KBM-7 (cell line): Measurements from ENCODE around the gene CDC42BPA.

ENCODE experiments used
- DNase-seq: peaks from one replicate; pipeline ENCODE4 v3.0.0-alpha.2; 2015
- in situ Hi-C: fragments of 300-500 bp; cut with MboI; formaldehyde crosslinking; loops from 2 replicates; pipeline ENCODE4 v1.14.3; 2020; ENCODE audit warnings: low sequenced_read_pairs, low pct_unique_long_range_greater_than_20kb, mixed read lengths

CDC42BPA gene

GRCh38 chr1:226989085-226989920 is 329.0 kb downstream of the CDC42BPA start:
- in situ Hi-C loops, result no loop called here
- DNase-seq, result no peak

- in situ Hi-C loops, result no loop called here
- no peak for DNase-seq
Measured at GRCh38 chr1:226988334-226988666, 330.0 kb downstream of the CDC42BPA start.

GRCh38 chr1:226987623-226988333 is 330.5 kb downstream of the CDC42BPA start:
- DNase-seq, result no peak
- in situ Hi-C loops, result no loop called here

- in situ Hi-C loops, result no loop called here
- DNase-seq, result no peak
Measured at GRCh38 chr1:226987179-226987536, 331.1 kb downstream of the CDC42BPA start.

GRCh38 chr1:226986496-226987178 is 331.7 kb downstream of the CDC42BPA start:
- no peak for DNase-seq
- in situ Hi-C loops, result no loop called here

- in situ Hi-C loops, result no loop called here
- DNase-seq, result no peak
Measured at GRCh38 chr1:226985839-226986463, 332.3 kb downstream of the CDC42BPA start.

- DNase-seq, result no peak
- in situ Hi-C loops, result no loop called here
Measured at GRCh38 chr1:226985239-226985838, 333.0 kb downstream of the CDC42BPA start.

- no peak for DNase-seq
- in situ Hi-C loops, result no loop called here
Measured at GRCh38 chr1:226984521-226985238, 333.6 kb downstream of the CDC42BPA start.

GRCh38 chr1:226983992-226984364 is 334.3 kb downstream of the CDC42BPA start:
- in situ Hi-C loops, result no loop called here
- no peak for DNase-seq

GRCh38 chr1:226983247-226983991 is 334.9 kb downstream of the CDC42BPA start:
- in situ Hi-C loops, result no loop called here
- no peak for DNase-seq

GRCh38 chr1:226982451-226983177 is 335.7 kb downstream of the CDC42BPA start:
- in situ Hi-C loops, result no loop called here

GRCh38 chr1:226981838-226982237 is 336.5 kb downstream of the CDC42BPA start:
- no peak for DNase-seq
- in situ Hi-C loops, result no loop called here

More at GRCh38 chr1:226982451-226983177, 335.7 kb downstream of the CDC42BPA start:
- no peak for DNase-seq

- in situ Hi-C loops, result no loop called here
- DNase-seq, result no peak
Measured at GRCh38 chr1:226981386-226981817, 336.9 kb downstream of the CDC42BPA start.

GRCh38 chr1:226980565-226981385 is 337.5 kb downstream of the CDC42BPA start:
- in situ Hi-C loops, result no loop called here
- DNase-seq, result no peak

GRCh38 chr1:226980122-226980560 is 338.2 kb downstream of the CDC42BPA start:
- in situ Hi-C loops, result no loop called here

GRCh38 chr1:226979517-226980121 is 338.7 kb downstream of the CDC42BPA start:
- DNase-seq, result no peak
- in situ Hi-C loops, result no loop called here

More at GRCh38 chr1:226980122-226980560, 338.2 kb downstream of the CDC42BPA start:
- no peak for DNase-seq
